AG04450 (cell line): Measurements from ENCODE around the gene LYRM4. TPM values are rescaled to one million over a fixed set of nuclear protein-coding genes. Genes with fewer than 3 reads are reported as not detected.

ENCODE experiments used
- CTCF ChIA-PET: fragments of 300-600, 350-600 bp; formaldehyde crosslinking; extraction: SDS; loops from one replicate; lab custom pipeline; 2022; ENCODE audit warnings: antibody characterized with exemption, inconsistent platforms; lab: Charles Lee
- POLR2A ChIA-PET: fragments of 350-600 bp; formaldehyde crosslinking; extraction: SDS; loops from one replicate; lab custom pipeline; 2021; ENCODE audit warnings: antibody characterized with exemption, inconsistent platforms; lab: Yijun Ruan, JAX
- DNase-seq: peaks from one replicate; pipeline ENCODE4 v3.0.0-alpha.2; 2011; ENCODE audit warnings: low read depth, low spot score
- H3K27ac ChIP-seq: one replicate; pipeline ENCODE4 v1.5.1; 2012; ENCODE audit warnings: low read depth, low read length, control low read depth
- H3K27me3 ChIP-seq: one replicate; pipeline ENCODE4 v1.6.0; 2012; ENCODE audit warnings: low read length; ENCODE audit not compliant: control insufficient read depth, insufficient read depth
- H3K4me3 ChIP-seq: 2 replicates; pipeline ENCODE4 v1.5.1; 2011; ENCODE audit warnings: mild to moderate bottlenecking, low read depth, low read length, control low read depth
- H3K9me3 ChIP-seq: 2 replicates; pipeline ENCODE4 v1.5.1; 2012; ENCODE audit warnings: low read length; ENCODE audit not compliant: control insufficient read depth, insufficient read depth
- polyA plus RNA-seq: library from polyadenylated mRNA; depleted of rRNA; stranded (reverse); fragments of >200 nt; gene quantifications from 2 replicates; pipeline ENCODE4 v1.2.3, GENCODE V29; 2011
- TF ChIP-seq, protein P1 (sequence below): IDR thresholded peaks from 2 replicates; pipeline ENCODE4 v1.5.1; 2011; ENCODE audit warnings: low read depth, low read length, control low read depth, inconsistent platforms

The LYRM4 gene
- polyA plus RNA-seq, 1 experiment: 41.4 TPM

DNA sequence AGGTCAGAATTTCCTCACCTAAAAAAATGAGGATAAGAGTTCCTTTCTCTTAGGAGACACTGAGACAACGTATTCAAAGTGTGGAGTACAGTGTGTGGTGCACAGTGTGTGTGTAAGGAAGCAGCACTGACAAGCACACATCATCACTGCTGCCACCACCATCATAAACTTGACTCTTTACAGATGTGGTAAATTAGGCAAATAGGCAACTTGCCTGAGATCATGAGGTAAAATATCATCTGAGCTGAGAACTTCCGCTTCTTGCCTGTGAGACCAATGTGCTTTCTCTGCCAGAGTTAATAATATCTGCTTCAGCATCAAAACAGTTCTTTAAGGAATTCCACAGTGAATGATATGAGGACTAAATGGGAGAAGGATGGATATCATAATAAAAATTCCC lies 52.7 kb downstream of the LYRM4 start:
- no peak for DNase-seq
- TF ChIP-seq, protein P1, sequence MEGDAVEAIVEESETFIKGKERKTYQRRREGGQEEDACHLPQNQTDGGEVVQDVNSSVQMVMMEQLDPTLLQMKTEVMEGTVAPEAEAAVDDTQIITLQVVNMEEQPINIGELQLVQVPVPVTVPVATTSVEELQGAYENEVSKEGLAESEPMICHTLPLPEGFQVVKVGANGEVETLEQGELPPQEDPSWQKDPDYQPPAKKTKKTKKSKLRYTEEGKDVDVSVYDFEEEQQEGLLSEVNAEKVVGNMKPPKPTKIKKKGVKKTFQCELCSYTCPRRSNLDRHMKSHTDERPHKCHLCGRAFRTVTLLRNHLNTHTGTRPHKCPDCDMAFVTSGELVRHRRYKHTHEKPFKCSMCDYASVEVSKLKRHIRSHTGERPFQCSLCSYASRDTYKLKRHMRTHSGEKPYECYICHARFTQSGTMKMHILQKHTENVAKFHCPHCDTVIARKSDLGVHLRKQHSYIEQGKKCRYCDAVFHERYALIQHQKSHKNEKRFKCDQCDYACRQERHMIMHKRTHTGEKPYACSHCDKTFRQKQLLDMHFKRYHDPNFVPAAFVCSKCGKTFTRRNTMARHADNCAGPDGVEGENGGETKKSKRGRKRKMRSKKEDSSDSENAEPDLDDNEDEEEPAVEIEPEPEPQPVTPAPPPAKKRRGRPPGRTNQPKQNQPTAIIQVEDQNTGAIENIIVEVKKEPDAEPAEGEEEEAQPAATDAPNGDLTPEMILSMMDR: no peak
- no peaks in the 10 kb centered on the region for H3K9me3 ChIP-seq
- no peak overlapping the region for H3K4me3 ChIP-seq
- ChIA-PET CTCF (interaction anchor here (0.7 kb wide), 1 partner anchor 12 kb away, joined by 3 read pairs; no protein-coding TSS in a partner anchor), POLR2A (no interaction called here)
- H3K27ac ChIP-seq: no peak overlapping the region
- H3K27me3 ChIP-seq: no peaks in the 10 kb centered on the region

DNA sequence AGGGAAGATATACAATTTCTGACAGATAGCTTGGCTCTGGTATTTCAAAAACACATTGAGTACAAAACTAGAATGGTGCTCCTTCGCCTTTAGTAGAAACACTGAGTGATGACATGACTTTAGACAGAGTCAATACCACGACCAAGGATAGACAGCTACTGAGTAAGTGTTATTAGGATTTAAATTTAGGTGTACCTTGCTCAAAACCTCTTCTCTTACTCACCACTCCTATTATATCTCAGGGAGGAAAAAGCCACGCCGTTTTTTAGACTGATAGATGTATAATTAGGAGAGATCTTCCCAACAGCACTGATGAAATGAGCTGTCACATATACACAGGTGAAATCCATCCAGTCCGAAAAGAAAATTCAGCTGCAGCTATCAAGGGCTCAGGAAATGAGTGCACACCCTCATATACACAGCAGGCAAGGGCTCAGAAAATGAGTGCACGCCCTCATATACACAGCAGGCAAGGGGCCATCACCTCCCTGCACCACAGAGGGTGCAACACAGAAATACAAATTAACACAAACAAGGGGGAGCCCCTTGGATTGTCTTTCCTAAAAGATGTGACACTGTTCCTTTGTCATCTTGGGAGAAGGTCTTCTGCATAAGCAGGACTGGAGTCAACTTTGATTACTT lies 53.7 kb downstream of the LYRM4 start:
- no peak for DNase-seq
- ChIA-PET CTCF (interaction anchor here (0.7 to 2.1 kb wide), 3 partner anchors 8 to 63 kb away, joined by 3 to 10 read pairs (median 7); no protein-coding TSS in a partner anchor), POLR2A (interaction anchor here (1.6 kb wide), 1 partner anchor 16 kb away, joined by 3 read pairs; no protein-coding TSS in a partner anchor)
- no peaks in the 10 kb centered on the region for H3K27me3 ChIP-seq
- TF ChIP-seq, protein P1: no peak
- no peak overlapping the region for H3K4me3 ChIP-seq
- no peak overlapping the region for H3K27ac ChIP-seq
- H3K9me3 ChIP-seq: no peaks in the 10 kb centered on the region

DNA sequence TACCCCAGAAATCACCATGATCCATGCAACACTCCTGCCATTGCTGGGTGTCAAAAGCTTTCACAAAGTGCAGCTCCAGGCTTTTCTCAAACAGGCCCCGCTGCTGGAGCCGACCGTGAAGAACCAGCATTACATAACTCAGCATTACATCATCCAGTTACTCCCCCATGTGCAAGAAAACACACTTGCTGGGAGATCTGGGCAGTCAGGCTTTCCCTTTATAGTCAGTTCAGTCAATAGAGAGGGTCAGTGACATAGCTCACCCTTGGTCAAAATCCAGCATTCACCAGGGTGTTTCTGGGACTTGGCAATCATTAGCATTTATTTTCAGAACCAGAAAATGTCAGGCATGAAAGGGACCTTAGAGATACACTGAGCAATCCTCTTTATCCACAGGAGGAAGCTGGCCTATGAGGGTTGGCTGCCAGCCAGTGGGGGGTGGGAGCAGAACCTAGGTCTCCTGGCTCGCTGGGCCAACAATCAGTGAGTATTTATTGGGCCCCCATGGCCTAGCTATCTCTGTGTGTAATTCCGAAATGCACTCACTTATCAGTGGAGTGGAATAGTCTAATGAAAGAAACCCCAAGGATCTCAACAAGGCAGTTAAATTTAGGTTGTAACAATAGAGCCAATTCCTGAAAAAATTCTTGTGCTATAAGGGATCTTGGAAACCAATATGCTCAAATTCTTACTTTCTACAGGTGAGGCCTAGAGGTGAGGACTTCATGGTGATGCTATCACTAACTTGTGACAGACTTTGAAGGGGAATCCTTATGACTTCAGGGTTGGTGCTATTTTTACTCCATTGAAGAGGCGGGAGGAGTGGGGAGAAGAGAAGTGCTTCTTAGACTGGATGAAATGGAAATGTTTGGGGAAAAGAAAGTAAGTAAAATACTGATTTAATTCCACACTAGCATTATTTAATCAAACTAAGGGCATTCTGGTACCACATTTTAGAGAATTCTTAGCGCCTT lies 54.6 kb downstream of the LYRM4 start:
- no peak overlapping the region for H3K27ac ChIP-seq
- ChIA-PET CTCF (interaction anchor here (1.8 to 2.1 kb wide), 2 partner anchors 9 to 62 kb away, joined by 7 to 10 read pairs; no protein-coding TSS in a partner anchor), POLR2A (interaction anchor here (0.5 to 1.6 kb wide), 2 partner anchors 16 to 39 kb away, joined by 3 to 5 read pairs; no protein-coding TSS in a partner anchor)

DNA sequence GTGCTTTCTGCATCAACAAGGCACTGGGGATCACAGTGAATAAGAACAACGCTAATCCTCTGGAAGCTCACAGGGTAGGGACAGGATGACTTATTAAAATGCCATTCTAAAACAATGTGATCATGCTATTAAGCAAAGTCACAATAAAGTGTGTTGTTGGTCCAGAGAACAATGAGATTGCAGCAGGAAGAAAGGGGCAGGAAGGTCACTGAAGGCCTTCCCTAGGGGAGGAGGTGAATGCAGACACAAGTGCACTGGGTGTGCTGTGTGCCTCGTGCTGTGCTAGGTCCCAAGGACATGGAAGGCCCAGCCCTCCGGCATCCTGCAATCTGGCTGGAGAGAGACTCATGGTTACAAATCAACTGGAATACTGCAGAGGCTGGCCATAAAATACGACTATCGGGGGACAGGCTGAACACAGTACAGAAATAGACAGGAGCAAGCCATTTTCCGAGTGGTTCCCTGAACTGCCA lies 55.7 kb downstream of the LYRM4 start:
- H3K27me3 ChIP-seq: no peaks in the 10 kb centered on the region
- H3K27ac ChIP-seq: no peak overlapping the region
- ChIA-PET POLR2A (no interaction called here), CTCF (interaction anchor here (1.1 to 2.1 kb wide), 3 partner anchors 10 to 197 kb away, joined by 3 to 10 read pairs (median 7); no protein-coding TSS in a partner anchor)
- no peak overlapping the region for H3K4me3 ChIP-seq
- no peaks in the 10 kb centered on the region for H3K9me3 ChIP-seq
- no peak for DNase-seq
- TF ChIP-seq, protein P1: no peak

More for the DNA sequence above, 54.6 kb downstream of the LYRM4 start:
- Histone ChIP-seq H3K27me3 (no peaks in the 10 kb centered on the region), H3K4me3 (no peak overlapping the region), H3K9me3 (no peaks in the 10 kb centered on the region)
- no peak for DNase-seq
- TF ChIP-seq, protein P1: no peak
